HepG2 (cell line): Measurements from ENCODE around the gene RTN4. TPM values are rescaled to one million over a fixed set of nuclear protein-coding genes. Genes with fewer than 3 reads are reported as not detected.

Experiments used
- FOXA3 ChIP-seq: IDR thresholded peaks from 2 replicates; pipeline ENCODE4 v1.6.1; 2016; ENCODE audit warnings: missing genetic modification reagents, missing compliant biosample characterization
- HDAC2 ChIP-seq: sonication (generic); formaldehyde crosslinking; IDR thresholded peaks from 2 replicates; pipeline ENCODE4 v1.4.0; 2020; ENCODE audit warnings: missing genetic modification reagents
- JUN ChIP-seq: sonication (generic); formaldehyde crosslinking; IDR thresholded peaks from 2 replicates; pipeline ENCODE4 v1.4.0; 2020; ENCODE audit warnings: mild to moderate bottlenecking, missing genetic modification reagents
- PCBP2 ChIP-seq: fragments of 200-400 bp; formaldehyde crosslinking; optimal IDR thresholded peaks from 2 replicates; pipeline ENCODE3; 2018; ENCODE audit warnings: low read length, low read depth; ENCODE audit not compliant: poor library complexity, severe bottlenecking
- PRMT3 ChIP-seq: sonication (generic); formaldehyde crosslinking; IDR thresholded peaks from 2 replicates; pipeline ENCODE4 v1.8.1; 2022; ENCODE audit warnings: low read depth, mild to moderate bottlenecking, moderate library complexity, missing genetic modification reagents, borderline replicate concordance
- RAD21 ChIP-seq: fragments of 450-650 bp; formaldehyde crosslinking; IDR thresholded peaks from 2 replicates; pipeline ENCODE4 v1.5.0; 2020; ENCODE audit warnings: mild to moderate bottlenecking
- RBM22 ChIP-seq: fragments of 200-400 bp; formaldehyde crosslinking; optimal IDR thresholded peaks from 2 replicates; pipeline ENCODE3; 2017; ENCODE audit warnings: mild to moderate bottlenecking, low read length, moderate library complexity
- RCOR2 ChIP-seq: IDR thresholded peaks from 2 replicates; pipeline ENCODE4 v1.6.1; 2016; ENCODE audit warnings: missing biosample characterization, missing genetic modification reagents
- SSRP1 ChIP-seq: IDR thresholded peaks from 2 replicates; pipeline ENCODE4 v1.6.1; 2016; ENCODE audit warnings: control low read depth
- ZFP82 ChIP-seq: sonication (generic); formaldehyde crosslinking; IDR thresholded peaks from 2 replicates; pipeline ENCODE4 v1.5.1; 2020; ENCODE audit warnings: mild to moderate bottlenecking, missing genetic modification reagents, borderline replicate concordance
- ZNF121 ChIP-seq: sonication (generic); formaldehyde crosslinking; IDR thresholded peaks from 2 replicates; pipeline ENCODE4 v1.5.0; 2020; ENCODE audit warnings: mild to moderate bottlenecking, missing genetic modification reagents
- ZNF17 ChIP-seq: sonication (generic); formaldehyde crosslinking; IDR thresholded peaks from 2 replicates; pipeline ENCODE4 v1.5.0; 2020; ENCODE audit warnings: mild to moderate bottlenecking, missing genetic modification reagents
- ZNF3 ChIP-seq: IDR thresholded peaks from 2 replicates; pipeline ENCODE4 v1.7.0; 2017; ENCODE audit warnings: inconsistent platforms
- ZNF567 ChIP-seq: sonication (generic); formaldehyde crosslinking; IDR thresholded peaks from 2 replicates; pipeline ENCODE4 v1.8.1; 2023; ENCODE audit warnings: mild to moderate bottlenecking, missing genetic modification reagents, borderline replicate concordance
- polyA plus RNA-seq, 8 experiments: library from polyadenylated mRNA; depleted of rRNA in 3 of 8; stranded (reverse) in 7 of 8; unstranded in 1 of 8; fragments of >200 nt; fragmentation: Illumina TruSeq in 4 of 8; extraction: Trizol in 4 of 8; gene quantifications; 2 replicates each; pipeline versions ENCODE4 v1.2.1 to v1.2.3, GENCODE V29; 2011 to 2016; ENCODE audit warnings: low read depth in 4 of 8, missing spikeins in 1 of 8, mixed read lengths in 1 of 8; ENCODE audit not compliant: insufficient read depth in 1 of 8
- total RNA-seq, 5 experiments: library from RNA; depleted of rRNA; stranded (reverse); fragments of >200 nt; fragmentation: Illumina TruSeq; extraction: Trizol; gene quantifications; 2 replicates each; pipeline ENCODE4 v1.2.3, GENCODE V29; 2016; ENCODE audit warnings: low read depth in 1 of 5
- TF ChIP-seq, protein P1 (sequence below): IDR thresholded peaks from 2 replicates; pipeline ENCODE4 v1.6.1; 2016; ENCODE audit warnings: missing compliant biosample characterization, missing genetic modification reagents, borderline replicate concordance
- TF ChIP-seq, protein P2 (sequence below): sonication (generic); formaldehyde crosslinking; IDR thresholded peaks from 2 replicates; pipeline ENCODE4 v1.8.1; 2022; ENCODE audit warnings: low read depth, mild to moderate bottlenecking, missing genetic modification reagents
- TF ChIP-seq, protein P3 (sequence below): IDR thresholded peaks from 2 replicates; pipeline ENCODE4 v1.6.1; 2016; ENCODE audit warnings: missing genetic modification reagents, missing compliant biosample characterization
- TF ChIP-seq, protein P4 (sequence below): sonication (generic); formaldehyde crosslinking; IDR thresholded peaks from 2 replicates; pipeline ENCODE4 v1.4.0; 2020; ENCODE audit warnings: missing genetic modification reagents, mild to moderate bottlenecking, borderline replicate concordance
- TF ChIP-seq, protein P5 (sequence below): sonication (generic); formaldehyde crosslinking; IDR thresholded peaks from 2 replicates; pipeline ENCODE4 v1.5.1; 2020; ENCODE audit warnings: missing genetic modification reagents, mild to moderate bottlenecking, borderline replicate concordance
- TF ChIP-seq, protein P6 (sequence below): sonication (generic); formaldehyde crosslinking; IDR thresholded peaks from 2 replicates; pipeline ENCODE4 v1.4.0; 2020; ENCODE audit warnings: missing genetic modification reagents, borderline replicate concordance

The RTN4 gene
- total and polyA plus RNA-seq, 2 of the 13 experiments (the other 11 are each of a cell fraction or from before 2014, with no cell fraction given), result 98.4 to 133 TPM

DNA sequence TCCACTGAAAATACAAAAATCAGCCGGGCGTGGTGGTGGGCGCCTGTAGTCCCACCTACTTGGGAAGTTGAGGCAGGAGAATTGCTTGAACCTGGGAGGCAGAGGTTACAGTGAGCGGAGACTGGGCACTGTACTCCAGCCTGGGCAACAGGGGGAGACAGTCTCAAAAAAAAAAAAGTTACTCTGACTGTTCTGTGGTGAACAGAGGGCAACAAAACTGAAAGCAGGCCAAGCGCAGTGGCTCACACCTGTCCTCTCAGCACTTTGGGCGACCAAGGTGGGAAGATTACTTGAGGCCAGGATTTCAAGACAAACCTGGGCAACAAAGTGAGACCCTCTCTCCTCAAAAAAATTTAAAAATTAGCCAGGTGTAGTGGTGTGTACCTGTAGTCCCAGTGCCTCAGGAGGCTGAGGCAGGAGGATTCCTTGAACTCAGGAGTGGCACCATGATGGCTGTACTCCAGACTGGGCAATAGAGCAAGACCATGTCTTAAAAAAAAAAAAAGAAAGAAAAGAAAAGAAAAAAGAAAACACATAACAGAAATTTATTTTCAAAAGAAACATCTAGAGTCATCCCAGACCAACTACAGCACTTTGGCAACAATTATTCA, 13.6 kb upstream of the RTN4 start (continued):
- TF ChIP-seq ZNF121 (CRISPR knock-in tag) (peak; percentile 72), RBM22 (no peak), FOXA3 (CRISPR knock-in tag) (0 out of 2 replicates have a peak, but pooled peaks have one; percentile 8), ZNF567 (CRISPR knock-in tag) (no peak), ZNF3 (CRISPR knock-in tag) (no peak), PCBP2 (no peak), RAD21 (CRISPR knock-in tag) (0 out of 2 replicates have a peak, but pooled peaks have one; percentile 19), ZFP82 (CRISPR knock-in tag) (no peak), HDAC2 (0 out of 2 replicates have a peak, but pooled peaks have one; percentile 20), SSRP1 (CRISPR knock-in tag) (no peak), JUN (CRISPR knock-in tag) (no peak), ZNF17 (CRISPR knock-in tag) (no peak), RCOR2 (CRISPR knock-in tag) (no peak), PRMT3 (CRISPR knock-in tag) (no peak)
- TF ChIP-seq, protein P1, sequence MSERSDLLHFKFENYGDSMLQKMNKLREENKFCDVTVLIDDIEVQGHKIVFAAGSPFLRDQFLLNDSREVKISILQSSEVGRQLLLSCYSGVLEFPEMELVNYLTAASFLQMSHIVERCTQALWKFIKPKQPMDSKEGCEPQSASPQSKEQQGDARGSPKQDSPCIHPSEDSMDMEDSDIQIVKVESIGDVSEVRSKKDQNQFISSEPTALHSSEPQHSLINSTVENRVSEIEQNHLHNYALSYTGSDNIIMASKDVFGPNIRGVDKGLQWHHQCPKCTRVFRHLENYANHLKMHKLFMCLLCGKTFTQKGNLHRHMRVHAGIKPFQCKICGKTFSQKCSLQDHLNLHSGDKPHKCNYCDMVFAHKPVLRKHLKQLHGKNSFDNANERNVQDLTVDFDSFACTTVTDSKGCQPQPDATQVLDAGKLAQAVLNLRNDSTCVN (CRISPR knock-in tag), result no peak; the same call in 1 of the 2 replicates
- TF ChIP-seq, protein P2, sequence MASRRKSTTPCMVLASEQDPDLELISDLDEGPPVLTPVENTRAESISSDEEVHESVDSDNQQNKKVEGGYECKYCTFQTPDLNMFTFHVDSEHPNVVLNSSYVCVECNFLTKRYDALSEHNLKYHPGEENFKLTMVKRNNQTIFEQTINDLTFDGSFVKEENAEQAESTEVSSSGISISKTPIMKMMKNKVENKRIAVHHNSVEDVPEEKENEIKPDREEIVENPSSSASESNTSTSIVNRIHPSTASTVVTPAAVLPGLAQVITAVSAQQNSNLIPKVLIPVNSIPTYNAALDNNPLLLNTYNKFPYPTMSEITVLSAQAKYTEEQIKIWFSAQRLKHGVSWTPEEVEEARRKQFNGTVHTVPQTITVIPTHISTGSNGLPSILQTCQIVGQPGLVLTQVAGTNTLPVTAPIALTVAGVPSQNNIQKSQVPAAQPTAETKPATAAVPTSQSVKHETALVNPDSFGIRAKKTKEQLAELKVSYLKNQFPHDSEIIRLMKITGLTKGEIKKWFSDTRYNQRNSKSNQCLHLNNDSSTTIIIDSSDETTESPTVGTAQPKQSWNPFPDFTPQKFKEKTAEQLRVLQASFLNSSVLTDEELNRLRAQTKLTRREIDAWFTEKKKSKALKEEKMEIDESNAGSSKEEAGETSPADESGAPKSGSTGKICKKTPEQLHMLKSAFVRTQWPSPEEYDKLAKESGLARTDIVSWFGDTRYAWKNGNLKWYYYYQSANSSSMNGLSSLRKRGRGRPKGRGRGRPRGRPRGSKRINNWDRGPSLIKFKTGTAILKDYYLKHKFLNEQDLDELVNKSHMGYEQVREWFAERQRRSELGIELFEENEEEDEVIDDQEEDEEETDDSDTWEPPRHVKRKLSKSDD, result no peak
- TF ChIP-seq, protein P3, sequence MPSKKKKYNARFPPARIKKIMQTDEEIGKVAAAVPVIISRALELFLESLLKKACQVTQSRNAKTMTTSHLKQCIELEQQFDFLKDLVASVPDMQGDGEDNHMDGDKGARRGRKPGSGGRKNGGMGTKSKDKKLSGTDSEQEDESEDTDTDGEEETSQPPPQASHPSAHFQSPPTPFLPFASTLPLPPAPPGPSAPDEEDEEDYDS, result no peak
- TF ChIP-seq, protein P4, sequence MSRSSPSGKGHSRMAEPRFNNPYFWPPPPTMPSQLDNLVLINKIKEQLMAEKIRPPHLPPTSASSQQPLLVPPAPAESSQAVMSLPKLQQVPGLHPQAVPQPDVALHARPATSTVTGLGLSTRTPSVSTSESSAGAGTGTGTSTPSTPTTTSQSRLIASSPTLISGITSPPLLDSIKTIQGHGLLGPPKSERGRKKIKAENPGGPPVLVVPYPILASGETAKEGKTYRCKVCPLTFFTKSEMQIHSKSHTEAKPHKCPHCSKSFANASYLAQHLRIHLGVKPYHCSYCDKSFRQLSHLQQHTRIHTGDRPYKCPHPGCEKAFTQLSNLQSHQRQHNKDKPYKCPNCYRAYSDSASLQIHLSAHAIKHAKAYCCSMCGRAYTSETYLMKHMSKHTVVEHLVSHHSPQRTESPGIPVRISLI (CRISPR knock-in tag), result peak; percentile 86
- TF ChIP-seq, protein P5, sequence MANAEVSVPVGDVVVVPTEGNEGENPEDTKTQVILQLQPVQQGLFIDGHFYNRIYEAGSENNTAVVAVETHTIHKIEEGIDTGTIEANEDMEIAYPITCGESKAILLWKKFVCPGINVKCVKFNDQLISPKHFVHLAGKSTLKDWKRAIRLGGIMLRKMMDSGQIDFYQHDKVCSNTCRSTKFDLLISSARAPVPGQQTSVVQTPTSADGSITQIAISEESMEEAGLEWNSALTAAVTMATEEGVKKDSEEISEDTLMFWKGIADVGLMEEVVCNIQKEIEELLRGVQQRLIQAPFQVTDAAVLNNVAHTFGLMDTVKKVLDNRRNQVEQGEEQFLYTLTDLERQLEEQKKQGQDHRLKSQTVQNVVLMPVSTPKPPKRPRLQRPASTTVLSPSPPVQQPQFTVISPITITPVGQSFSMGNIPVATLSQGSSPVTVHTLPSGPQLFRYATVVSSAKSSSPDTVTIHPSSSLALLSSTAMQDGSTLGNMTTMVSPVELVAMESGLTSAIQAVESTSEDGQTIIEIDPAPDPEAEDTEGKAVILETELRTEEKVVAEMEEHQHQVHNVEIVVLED (CRISPR knock-in tag), result no peak
- TF ChIP-seq, protein P6, sequence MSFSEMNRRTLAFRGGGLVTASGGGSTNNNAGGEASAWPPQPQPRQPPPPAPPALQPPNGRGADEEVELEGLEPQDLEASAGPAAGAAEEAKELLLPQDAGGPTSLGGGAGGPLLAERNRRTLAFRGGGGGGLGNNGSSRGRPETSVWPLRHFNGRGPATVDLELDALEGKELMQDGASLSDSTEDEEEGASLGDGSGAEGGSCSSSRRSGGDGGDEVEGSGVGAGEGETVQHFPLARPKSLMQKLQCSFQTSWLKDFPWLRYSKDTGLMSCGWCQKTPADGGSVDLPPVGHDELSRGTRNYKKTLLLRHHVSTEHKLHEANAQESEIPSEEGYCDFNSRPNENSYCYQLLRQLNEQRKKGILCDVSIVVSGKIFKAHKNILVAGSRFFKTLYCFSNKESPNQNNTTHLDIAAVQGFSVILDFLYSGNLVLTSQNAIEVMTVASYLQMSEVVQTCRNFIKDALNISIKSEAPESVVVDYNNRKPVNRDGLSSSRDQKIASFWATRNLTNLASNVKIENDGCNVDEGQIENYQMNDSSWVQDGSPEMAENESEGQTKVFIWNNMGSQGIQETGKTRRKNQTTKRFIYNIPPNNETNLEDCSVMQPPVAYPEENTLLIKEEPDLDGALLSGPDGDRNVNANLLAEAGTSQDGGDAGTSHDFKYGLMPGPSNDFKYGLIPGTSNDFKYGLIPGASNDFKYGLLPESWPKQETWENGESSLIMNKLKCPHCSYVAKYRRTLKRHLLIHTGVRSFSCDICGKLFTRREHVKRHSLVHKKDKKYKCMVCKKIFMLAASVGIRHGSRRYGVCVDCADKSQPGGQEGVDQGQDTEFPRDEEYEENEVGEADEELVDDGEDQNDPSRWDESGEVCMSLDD (CRISPR knock-in tag), result no peak
